ENCODE results near the gene HEXIM2.

The HEXIM2 gene

DNA sequence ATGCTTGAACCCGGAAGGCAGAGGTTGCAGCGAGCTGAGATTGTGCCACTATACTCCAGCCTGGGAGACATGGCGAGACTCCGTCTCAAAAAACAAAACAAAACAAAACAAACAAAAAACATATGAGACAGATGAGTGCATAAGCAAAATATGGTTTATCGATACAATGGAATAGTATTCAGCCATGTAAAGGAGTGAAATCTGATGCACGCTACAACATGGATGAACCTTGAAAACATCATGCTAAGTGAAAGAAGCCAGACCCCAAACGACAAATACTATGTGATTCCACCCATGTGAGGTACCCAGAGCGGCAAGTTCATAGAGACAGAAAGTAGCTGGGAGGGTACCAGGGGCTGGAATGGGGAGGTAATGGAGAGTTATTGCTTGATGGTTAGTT is 36.2 kb upstream of the HEXIM2 start:
- no peak overlapping the region for H3K4me3 ChIP-seq (replicated peaks; ENCODE audit: insufficient read depth, low read length)
- H3K27me3 ChIP-seq (ENCODE audit: insufficient read depth, poor library complexity, severe bottlenecking), result no peaks in the 10 kb centered on the region
- TF ChIP-seq POLR2AphosphoS5 (IDR thresholded peaks at IDR 0.05; ENCODE audit: low read depth), result no peak
- TF ChIP-seq, protein P1, sequence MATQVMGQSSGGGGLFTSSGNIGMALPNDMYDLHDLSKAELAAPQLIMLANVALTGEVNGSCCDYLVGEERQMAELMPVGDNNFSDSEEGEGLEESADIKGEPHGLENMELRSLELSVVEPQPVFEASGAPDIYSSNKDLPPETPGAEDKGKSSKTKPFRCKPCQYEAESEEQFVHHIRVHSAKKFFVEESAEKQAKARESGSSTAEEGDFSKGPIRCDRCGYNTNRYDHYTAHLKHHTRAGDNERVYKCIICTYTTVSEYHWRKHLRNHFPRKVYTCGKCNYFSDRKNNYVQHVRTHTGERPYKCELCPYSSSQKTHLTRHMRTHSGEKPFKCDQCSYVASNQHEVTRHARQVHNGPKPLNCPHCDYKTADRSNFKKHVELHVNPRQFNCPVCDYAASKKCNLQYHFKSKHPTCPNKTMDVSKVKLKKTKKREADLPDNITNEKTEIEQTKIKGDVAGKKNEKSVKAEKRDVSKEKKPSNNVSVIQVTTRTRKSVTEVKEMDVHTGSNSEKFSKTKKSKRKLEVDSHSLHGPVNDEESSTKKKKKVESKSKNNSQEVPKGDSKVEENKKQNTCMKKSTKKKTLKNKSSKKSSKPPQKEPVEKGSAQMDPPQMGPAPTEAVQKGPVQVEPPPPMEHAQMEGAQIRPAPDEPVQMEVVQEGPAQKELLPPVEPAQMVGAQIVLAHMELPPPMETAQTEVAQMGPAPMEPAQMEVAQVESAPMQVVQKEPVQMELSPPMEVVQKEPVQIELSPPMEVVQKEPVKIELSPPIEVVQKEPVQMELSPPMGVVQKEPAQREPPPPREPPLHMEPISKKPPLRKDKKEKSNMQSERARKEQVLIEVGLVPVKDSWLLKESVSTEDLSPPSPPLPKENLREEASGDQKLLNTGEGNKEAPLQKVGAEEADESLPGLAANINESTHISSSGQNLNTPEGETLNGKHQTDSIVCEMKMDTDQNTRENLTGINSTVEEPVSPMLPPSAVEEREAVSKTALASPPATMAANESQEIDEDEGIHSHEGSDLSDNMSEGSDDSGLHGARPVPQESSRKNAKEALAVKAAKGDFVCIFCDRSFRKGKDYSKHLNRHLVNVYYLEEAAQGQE (IDR thresholded peaks at IDR 0.05; ENCODE audit: insufficient replicate concordance, low read depth), result no peak
- TF ChIP-seq, protein P2, sequence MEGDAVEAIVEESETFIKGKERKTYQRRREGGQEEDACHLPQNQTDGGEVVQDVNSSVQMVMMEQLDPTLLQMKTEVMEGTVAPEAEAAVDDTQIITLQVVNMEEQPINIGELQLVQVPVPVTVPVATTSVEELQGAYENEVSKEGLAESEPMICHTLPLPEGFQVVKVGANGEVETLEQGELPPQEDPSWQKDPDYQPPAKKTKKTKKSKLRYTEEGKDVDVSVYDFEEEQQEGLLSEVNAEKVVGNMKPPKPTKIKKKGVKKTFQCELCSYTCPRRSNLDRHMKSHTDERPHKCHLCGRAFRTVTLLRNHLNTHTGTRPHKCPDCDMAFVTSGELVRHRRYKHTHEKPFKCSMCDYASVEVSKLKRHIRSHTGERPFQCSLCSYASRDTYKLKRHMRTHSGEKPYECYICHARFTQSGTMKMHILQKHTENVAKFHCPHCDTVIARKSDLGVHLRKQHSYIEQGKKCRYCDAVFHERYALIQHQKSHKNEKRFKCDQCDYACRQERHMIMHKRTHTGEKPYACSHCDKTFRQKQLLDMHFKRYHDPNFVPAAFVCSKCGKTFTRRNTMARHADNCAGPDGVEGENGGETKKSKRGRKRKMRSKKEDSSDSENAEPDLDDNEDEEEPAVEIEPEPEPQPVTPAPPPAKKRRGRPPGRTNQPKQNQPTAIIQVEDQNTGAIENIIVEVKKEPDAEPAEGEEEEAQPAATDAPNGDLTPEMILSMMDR (IDR thresholded peaks at IDR 0.05; ENCODE audit: insufficient read depth, low read length), result no peak
- H3K27ac ChIP-seq (replicated peaks), result no peak overlapping the region
- no peak for DNase-seq (ENCODE audit: low read depth in 1 of 2, low spot score in 1 of 2)

DNA sequence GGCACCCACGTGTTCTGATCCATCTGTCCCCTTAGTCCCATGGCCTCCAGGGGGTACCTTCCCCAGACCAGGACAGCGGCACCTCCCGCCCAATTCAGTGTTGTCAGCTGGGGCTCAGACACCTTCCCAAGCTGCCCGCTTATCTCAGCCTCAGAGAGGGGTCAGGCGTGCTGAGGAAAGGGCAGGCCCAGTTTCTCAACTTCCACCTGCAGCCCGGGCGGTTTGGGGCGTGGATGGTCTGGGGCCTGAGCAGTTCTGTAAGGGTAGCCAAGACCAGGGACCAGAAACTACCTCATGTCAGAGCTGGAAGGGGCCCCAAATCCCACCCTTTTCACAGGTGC is 34.5 kb upstream of the HEXIM2 start:
- TF ChIP-seq, protein P2 (IDR thresholded peaks at IDR 0.05; ENCODE audit: insufficient read depth, low read length), result no peak
- no peak for TF ChIP-seq SPI1 (IDR thresholded peaks at IDR 0.05; ENCODE audit: borderline replicate concordance, low read depth)
- TF ChIP-seq GABPA (IDR thresholded peaks at IDR 0.05; ENCODE audit: low read depth), result no peak
- TF ChIP-seq, protein P1 (IDR thresholded peaks at IDR 0.05; ENCODE audit: insufficient replicate concordance, low read depth), result no peak
- no peak for TF ChIP-seq POLR2AphosphoS5 (IDR thresholded peaks at IDR 0.05; ENCODE audit: low read depth)
- DNase-seq (ENCODE audit: low read depth in 1 of 2, low spot score in 1 of 2), result peak in 1 of 2 experiments; percentile 31
- Histone ChIP-seq H3K4me3 (replicated peaks; ENCODE audit: insufficient read depth, low read length) (no peak overlapping the region), H3K27me3 (ENCODE audit: insufficient read depth, poor library complexity, severe bottlenecking) (no peaks in the 10 kb centered on the region), H3K27ac (replicated peaks) (no peak overlapping the region)

DNA sequence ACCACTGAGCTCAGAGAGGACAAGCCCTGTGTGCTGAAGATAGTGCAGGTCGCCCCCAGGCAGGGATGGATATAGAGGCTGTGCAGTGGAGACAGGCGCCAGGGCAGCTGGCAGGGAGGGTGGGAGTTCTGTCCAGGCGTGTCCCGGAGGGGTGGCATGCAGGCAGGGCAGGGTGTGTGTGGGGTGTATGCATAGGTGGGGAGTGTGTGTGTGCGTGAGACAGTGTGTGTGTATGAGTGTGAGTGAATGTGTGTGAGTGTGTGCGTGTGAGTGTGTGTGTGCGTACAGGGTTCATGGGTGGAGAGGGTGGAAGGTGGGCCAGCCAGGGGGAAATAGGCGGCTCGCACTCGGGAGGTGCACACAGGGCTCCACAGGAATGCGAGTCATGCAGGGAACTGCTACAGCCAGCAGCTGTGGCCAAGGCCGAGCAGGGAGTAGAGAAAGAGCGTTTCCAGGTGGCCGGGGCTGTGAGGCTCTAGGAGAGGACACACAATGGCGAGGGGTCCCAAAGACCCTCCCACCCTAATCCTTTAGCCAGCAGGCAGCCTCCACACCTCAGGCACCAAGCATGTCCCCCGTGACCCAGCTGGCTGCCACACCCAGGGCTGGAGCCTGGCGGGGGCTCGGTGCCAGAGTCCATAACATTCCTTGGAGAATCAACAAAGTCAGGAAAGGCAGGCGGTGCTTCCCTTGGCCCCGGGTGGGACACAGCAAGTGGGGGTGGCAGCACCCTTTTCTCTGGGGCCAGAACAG is 34.0 kb upstream of the HEXIM2 start:
- DNase-seq (ENCODE audit: low read depth in 1 of 2, low spot score in 1 of 2), result no peak
- Histone ChIP-seq H3K4me3 (replicated peaks; ENCODE audit: insufficient read depth, low read length) (no peak overlapping the region), H3K27me3 (ENCODE audit: insufficient read depth, poor library complexity, severe bottlenecking) (no peaks in the 10 kb centered on the region), H3K27ac (replicated peaks) (no peak overlapping the region)
- TF ChIP-seq GABPA (IDR thresholded peaks at IDR 0.05; ENCODE audit: low read depth) (no peak), POLR2AphosphoS5 (IDR thresholded peaks at IDR 0.05; ENCODE audit: low read depth) (no peak), SPI1 (IDR thresholded peaks at IDR 0.05; ENCODE audit: borderline replicate concordance, low read depth) (no peak)
- TF ChIP-seq, protein P1 (IDR thresholded peaks at IDR 0.05; ENCODE audit: insufficient replicate concordance, low read depth), result no peak
- TF ChIP-seq, protein P2 (IDR thresholded peaks at IDR 0.05; ENCODE audit: insufficient read depth, low read length), result no peak
